Measurements from ENCODE around the gene MPZL2.

The MPZL2 gene

DNA sequence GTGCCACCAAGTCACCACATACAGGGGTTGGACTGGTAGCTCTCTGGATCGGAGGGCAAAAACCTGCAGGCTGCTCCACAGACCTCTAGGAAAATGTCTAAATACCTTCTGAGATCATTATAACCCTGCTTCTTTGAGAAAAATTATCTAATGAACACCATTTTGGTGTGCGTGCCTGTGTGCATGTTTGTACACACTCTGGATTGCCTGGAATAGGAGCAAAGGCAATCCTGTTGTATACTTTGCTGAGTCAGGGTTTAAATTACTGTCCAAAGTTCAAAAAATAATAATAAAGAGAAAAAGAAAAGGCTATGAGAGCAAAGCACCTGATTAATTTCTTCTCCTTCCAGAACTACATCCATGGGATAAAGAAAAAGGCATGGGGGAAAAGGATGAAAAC, 50.3 kb downstream of the MPZL2 start:
- Histone ChIP-seq H3K36me3 (ENCODE audit: insufficient read depth, insufficient read length, low read length) (no peaks in the 10 kb centered on the region), H3K4me3 (ENCODE audit: insufficient read length, low read depth) (no peak overlapping the region), H3K27me3 (ENCODE audit: insufficient read depth, insufficient read length) (no peaks in the 10 kb centered on the region), H3K4me1 (ENCODE audit: insufficient read depth, insufficient read length) (peaks cover 7% of the 10 kb centered on the region), H3K9ac (ENCODE audit: insufficient read length, low read depth) (no peak overlapping the region), H3K9me3 (ENCODE audit: insufficient read depth, low read length) (no peaks in the 10 kb centered on the region)
- DNase-seq (ENCODE audit: low read depth, low spot score) = no peak
- TF ChIP-seq YY1 (IDR thresholded peaks at IDR 0.05; ENCODE audit: insufficient read depth, insufficient read length) (no peak), SUZ12 (IDR thresholded peaks at IDR 0.05; ENCODE audit: extremely low read depth, insufficient read depth, insufficient read length) (no peak), ZNF274 (IDR thresholded peaks at IDR 0.05; ENCODE audit: low read depth, low read length) (no peak)

- Histone ChIP-seq H3K4me1 (ENCODE audit: insufficient read depth, insufficient read length) (peaks cover 7% of the 10 kb centered on the region), H3K9ac (ENCODE audit: insufficient read length, low read depth) (no peak overlapping the region), H3K9me3 (ENCODE audit: insufficient read depth, low read length) (no peaks in the 10 kb centered on the region), H3K4me3 (ENCODE audit: insufficient read length, low read depth) (no peak overlapping the region), H3K36me3 (ENCODE audit: insufficient read depth, insufficient read length, low read length) (no peaks in the 10 kb centered on the region), H3K27me3 (ENCODE audit: insufficient read depth, insufficient read length) (no peaks in the 10 kb centered on the region)
- TF ChIP-seq ZNF274 (IDR thresholded peaks at IDR 0.05; ENCODE audit: low read depth, low read length) = no peak
- TF ChIP-seq SUZ12 (IDR thresholded peaks at IDR 0.05; ENCODE audit: extremely low read depth, insufficient read depth, insufficient read length) = no peak
- TF ChIP-seq YY1 (IDR thresholded peaks at IDR 0.05; ENCODE audit: insufficient read depth, insufficient read length) = no peak
- no peak for DNase-seq (ENCODE audit: low read depth, low spot score)
These were observed 50.9 kb downstream of the MPZL2 start for GRCh38 chr11:118213201-118213600.

GRCh38 chr11:118212781-118213191, 51.3 kb downstream of the MPZL2 start:
- H3K27me3 ChIP-seq (ENCODE audit: insufficient read depth, insufficient read length) = no peaks in the 10 kb centered on the region
- no peak overlapping the region for H3K4me3 ChIP-seq (ENCODE audit: insufficient read length, low read depth)
- peak; percentile 48 for DNase-seq (ENCODE audit: low read depth, low spot score)
- H3K9ac ChIP-seq (ENCODE audit: insufficient read length, low read depth) = no peak overlapping the region
- no peak for TF ChIP-seq SUZ12 (IDR thresholded peaks at IDR 0.05; ENCODE audit: extremely low read depth, insufficient read depth, insufficient read length)
- no peak for TF ChIP-seq ZNF274 (IDR thresholded peaks at IDR 0.05; ENCODE audit: low read depth, low read length)
- TF ChIP-seq YY1 (IDR thresholded peaks at IDR 0.05; ENCODE audit: insufficient read depth, insufficient read length) = no peak
- H3K36me3 ChIP-seq (ENCODE audit: insufficient read depth, insufficient read length, low read length) = no peaks in the 10 kb centered on the region
- H3K9me3 ChIP-seq (ENCODE audit: insufficient read depth, low read length) = no peaks in the 10 kb centered on the region
- peaks cover 7% of the 10 kb centered on the region for H3K4me1 ChIP-seq (ENCODE audit: insufficient read depth, insufficient read length)

- H3K36me3 ChIP-seq (ENCODE audit: insufficient read depth, insufficient read length, low read length) = no peaks in the 10 kb centered on the region
- DNase-seq (ENCODE audit: low read depth, low spot score) = no peak
- no peaks in the 10 kb centered on the region for H3K27me3 ChIP-seq (ENCODE audit: insufficient read depth, insufficient read length)
- H3K4me3 ChIP-seq (ENCODE audit: insufficient read length, low read depth) = no peak overlapping the region
- TF ChIP-seq SUZ12 (IDR thresholded peaks at IDR 0.05; ENCODE audit: extremely low read depth, insufficient read depth, insufficient read length) (no peak), YY1 (IDR thresholded peaks at IDR 0.05; ENCODE audit: insufficient read depth, insufficient read length) (no peak), ZNF274 (IDR thresholded peaks at IDR 0.05; ENCODE audit: low read depth, low read length) (no peak)
- H3K9me3 ChIP-seq (ENCODE audit: insufficient read depth, low read length) = no peaks in the 10 kb centered on the region
- H3K4me1 ChIP-seq (ENCODE audit: insufficient read depth, insufficient read length) = peaks cover 7% of the 10 kb centered on the region
- H3K9ac ChIP-seq (ENCODE audit: insufficient read length, low read depth) = no peak overlapping the region
These were observed 51.9 kb downstream of the MPZL2 start for GRCh38 chr11:118212131-118212725.

DNA sequence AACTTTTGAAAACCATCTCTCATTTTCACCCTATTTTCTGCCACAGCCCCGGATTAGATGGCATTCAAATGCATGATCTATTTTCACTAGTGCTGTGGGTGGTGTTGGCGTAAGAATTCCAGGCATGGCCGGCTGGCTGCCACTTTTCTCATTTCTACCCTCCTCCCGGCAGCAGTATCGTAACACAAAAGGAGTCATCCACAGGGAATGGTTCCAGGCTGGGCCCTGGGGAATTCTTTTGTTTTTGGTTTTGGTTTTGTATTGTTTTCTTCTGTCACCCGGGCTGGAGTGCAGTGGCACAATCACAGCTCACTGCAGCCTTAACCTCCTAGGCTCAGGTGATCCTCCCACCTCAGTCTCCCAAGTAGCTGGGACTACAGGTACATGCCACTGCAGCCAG, 53.1 kb downstream of the MPZL2 start:
- Histone ChIP-seq H3K36me3 (ENCODE audit: insufficient read depth, insufficient read length, low read length) (no peaks in the 10 kb centered on the region), H3K9ac (ENCODE audit: insufficient read length, low read depth) (no peak overlapping the region), H3K9me3 (ENCODE audit: insufficient read depth, low read length) (no peaks in the 10 kb centered on the region), H3K27me3 (ENCODE audit: insufficient read depth, insufficient read length) (no peaks in the 10 kb centered on the region), H3K4me3 (ENCODE audit: insufficient read length, low read depth) (no peak overlapping the region), H3K4me1 (ENCODE audit: insufficient read depth, insufficient read length) (peaks cover 7% of the 10 kb centered on the region)
- no peak for TF ChIP-seq ZNF274 (IDR thresholded peaks at IDR 0.05; ENCODE audit: low read depth, low read length)
- no peak for TF ChIP-seq YY1 (IDR thresholded peaks at IDR 0.05; ENCODE audit: insufficient read depth, insufficient read length)
- no peak for TF ChIP-seq SUZ12 (IDR thresholded peaks at IDR 0.05; ENCODE audit: extremely low read depth, insufficient read depth, insufficient read length)
- peak; percentile 66 for DNase-seq (ENCODE audit: low read depth, low spot score)

GRCh38 chr11:118210323-118210722, 53.8 kb downstream of the MPZL2 start:
- H3K9ac ChIP-seq (ENCODE audit: insufficient read length, low read depth) = no peak overlapping the region
- no peak overlapping the region for H3K4me3 ChIP-seq (ENCODE audit: insufficient read length, low read depth)
- TF ChIP-seq ZNF274 (IDR thresholded peaks at IDR 0.05; ENCODE audit: low read depth, low read length) (no peak), YY1 (IDR thresholded peaks at IDR 0.05; ENCODE audit: insufficient read depth, insufficient read length) (no peak), SUZ12 (IDR thresholded peaks at IDR 0.05; ENCODE audit: extremely low read depth, insufficient read depth, insufficient read length) (no peak)
- no peaks in the 10 kb centered on the region for H3K9me3 ChIP-seq (ENCODE audit: insufficient read depth, low read length)
- H3K27me3 ChIP-seq (ENCODE audit: insufficient read depth, insufficient read length) = no peaks in the 10 kb centered on the region
- H3K4me1 ChIP-seq (ENCODE audit: insufficient read depth, insufficient read length) = peaks cover 7% of the 10 kb centered on the region
- H3K36me3 ChIP-seq (ENCODE audit: insufficient read depth, insufficient read length, low read length) = no peaks in the 10 kb centered on the region
- DNase-seq (ENCODE audit: low read depth, low spot score) = no peak

GRCh38 chr11:118209033-118209432, 55.1 kb downstream of the MPZL2 start:
- Histone ChIP-seq H3K4me1 (ENCODE audit: insufficient read depth, insufficient read length) (peaks cover under 1% of the 10 kb centered on the region), H3K9me3 (ENCODE audit: insufficient read depth, low read length) (no peaks in the 10 kb centered on the region), H3K9ac (ENCODE audit: insufficient read length, low read depth) (no peak overlapping the region), H3K27me3 (ENCODE audit: insufficient read depth, insufficient read length) (no peaks in the 10 kb centered on the region), H3K36me3 (ENCODE audit: insufficient read depth, insufficient read length, low read length) (no peaks in the 10 kb centered on the region), H3K4me3 (ENCODE audit: insufficient read length, low read depth) (no peak overlapping the region)
- no peak for TF ChIP-seq YY1 (IDR thresholded peaks at IDR 0.05; ENCODE audit: insufficient read depth, insufficient read length)
- TF ChIP-seq ZNF274 (IDR thresholded peaks at IDR 0.05; ENCODE audit: low read depth, low read length) = no peak
- TF ChIP-seq SUZ12 (IDR thresholded peaks at IDR 0.05; ENCODE audit: extremely low read depth, insufficient read depth, insufficient read length) = no peak
- DNase-seq (ENCODE audit: low read depth, low spot score) = no peak
